GM19455 (cell line): ENCODE results near the gene NLRP5.
"Not testable (repeated sequence)": the region's sequence is repeated elsewhere in the genome, so short reads cannot be mapped to it uniquely, and the experiment has no call there.

Experiments used
- ATAC-seq: cut with Tn5 transposase; IDR thresholded peaks from one replicate; pipeline ENCODE4 v1.9.1; 2021; ENCODE audit not compliant: unreplicated experiment

The NLRP5 gene

DNA sequence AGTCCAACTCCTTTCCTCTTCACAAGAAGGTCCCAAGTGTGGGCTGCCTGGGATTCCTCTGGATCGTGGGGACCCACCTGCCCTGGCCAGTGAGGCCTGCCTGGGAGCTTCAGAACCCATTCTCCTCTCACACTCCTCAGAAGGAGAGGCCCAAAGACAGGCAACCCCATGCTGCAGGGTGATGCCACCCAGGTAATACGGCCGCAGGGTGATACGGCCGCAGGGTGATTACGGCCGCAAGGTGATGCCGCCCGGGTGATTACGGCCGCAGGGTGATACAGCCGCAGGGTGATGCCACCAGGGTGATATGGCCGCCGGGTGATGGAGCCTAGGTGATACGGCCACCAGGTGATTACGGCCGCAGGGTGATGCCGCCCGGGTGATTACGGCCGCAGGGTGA is 111.7 kb downstream of the NLRP5 start:
- ATAC-seq, result not testable (repeated sequence)

DNA sequence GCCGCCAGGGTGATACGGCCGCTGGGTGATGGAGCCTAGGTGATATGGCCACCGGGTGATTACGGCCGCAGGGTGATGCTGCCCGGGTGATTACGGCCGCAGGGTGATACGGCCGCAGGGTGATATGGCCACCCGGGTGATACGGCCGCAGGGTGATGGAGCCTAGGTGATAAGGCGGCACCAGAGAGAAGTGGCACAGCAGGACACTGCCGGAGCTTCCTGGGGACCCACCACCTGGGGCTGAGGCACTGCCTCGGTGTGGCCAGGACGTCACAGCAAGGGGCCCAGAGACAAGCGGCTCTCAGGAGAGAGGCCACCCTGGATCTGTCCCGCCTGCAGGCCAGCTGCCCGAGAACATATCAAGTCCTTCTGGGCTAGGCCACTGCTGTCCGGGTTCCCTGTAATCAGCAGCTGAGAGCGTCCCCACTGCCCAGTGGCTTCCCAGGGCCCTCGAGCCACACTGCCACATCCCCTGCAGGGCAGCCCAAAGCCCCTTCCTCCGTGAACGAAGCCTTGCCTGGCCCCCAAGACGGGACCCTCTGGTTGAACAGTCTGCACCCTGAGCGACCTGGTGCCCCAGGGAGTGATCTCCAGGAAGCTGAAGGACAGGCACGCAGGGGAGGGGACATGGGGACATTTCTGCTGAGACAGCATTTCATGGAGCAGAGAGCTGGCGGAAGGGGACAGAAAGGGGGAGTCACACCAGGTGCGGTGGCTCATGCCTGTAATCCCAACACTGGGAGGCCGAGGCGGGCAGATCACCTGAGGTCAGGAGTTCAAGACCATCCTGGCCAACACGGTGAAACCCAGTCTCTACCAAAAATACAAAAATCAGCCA is 112.4 kb downstream of the NLRP5 start:
- ATAC-seq, result no peak

DNA sequence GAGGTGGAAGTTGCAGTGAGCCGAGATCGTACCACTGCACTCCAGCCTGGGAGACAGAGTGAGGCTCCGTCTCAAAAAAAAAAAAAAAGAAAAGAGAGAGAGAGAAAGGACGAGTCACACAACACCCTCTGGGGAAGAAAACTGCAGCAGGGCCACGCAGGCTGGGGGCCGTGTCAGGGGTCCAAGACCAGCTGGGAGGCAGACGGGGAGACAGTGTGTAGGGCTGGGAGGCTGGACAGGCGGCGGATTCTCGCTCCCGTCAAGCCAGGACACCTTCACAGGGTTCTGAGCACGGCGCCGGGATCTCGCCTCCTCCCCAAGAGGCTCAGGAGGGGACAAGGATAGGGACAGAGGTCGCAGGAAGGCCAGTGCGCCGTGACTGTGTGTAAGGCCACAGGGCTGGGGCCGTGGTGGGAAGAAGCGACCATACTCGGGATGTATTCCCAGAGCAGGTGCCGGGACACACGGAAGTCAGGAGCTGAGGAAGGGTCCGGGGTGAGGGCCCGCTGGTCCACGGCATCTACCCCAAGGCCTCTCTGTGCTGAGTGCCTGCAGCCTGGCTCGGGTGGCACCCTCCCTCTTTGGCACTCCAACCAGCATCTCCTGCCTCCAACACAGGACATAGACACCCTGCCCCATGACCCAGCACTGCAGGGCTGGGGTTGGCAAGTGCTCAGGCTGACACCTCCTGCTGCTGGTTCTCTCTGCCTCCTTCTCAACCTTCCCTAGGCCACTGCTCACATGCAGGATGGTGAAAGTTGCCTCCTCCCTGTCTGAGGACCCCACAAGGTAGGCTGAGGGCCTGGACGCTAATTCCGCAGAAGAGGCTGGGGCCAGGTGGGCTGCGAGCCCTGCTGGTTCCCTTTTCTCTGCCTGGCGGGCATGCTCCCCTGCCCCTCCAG is 113.3 kb downstream of the NLRP5 start:
- no peak for ATAC-seq

DNA sequence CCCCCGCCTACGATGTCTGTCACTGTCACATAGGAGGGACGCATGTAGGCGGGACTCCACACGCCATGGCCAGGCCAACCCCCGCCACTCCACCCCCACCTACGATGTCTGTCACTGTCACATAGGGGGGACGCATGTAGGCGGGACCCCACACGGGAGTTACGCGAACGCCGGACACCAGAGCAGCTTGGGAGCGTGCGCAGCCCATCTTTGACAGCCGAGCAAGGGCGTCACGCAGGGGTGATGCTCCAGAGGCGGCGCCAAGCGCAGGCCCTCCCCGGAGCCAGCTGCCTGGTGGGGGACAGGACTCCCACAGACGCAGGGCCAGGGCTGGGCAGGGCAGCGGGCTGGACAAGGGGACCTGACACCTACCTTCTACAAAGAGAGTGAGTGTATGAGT is 114.5 kb downstream of the NLRP5 start:
- ATAC-seq, result no peak

DNA sequence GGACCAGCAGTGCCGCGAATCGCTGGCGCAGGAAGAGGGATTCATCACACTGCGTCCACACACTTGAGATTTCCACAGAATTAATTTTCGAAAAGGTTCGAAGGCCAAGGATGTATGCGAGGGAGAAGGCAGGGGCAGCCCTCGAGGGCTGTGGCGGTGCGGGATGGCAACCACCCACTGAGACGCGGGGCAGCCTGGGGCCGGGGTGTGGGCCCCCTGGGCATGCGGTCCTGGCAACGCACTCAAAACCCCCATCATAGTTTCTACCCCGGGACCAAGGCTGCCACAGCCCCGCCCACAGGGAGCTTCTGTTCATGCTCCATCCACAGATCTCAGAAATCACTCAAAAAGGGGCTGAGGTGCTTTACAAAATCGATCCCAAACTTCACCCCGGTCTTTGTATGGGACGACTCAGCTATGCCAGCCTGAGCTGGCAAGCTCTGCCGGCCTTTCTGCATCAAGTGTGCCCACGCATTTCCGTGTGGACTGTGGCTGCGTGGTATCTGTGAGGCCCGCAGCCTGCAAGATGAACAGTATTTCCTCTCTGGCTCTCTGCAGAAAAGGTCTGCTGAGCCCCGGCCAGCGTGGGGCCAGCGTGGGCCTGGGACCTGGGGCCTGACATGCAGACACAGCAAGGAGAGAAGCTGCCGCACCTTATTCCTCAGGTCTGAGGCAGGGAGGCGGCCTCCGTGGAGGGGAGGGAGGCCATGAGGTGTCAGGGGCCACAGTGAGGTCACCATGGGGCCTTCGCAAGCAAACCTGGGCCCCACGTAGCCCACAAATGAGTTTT is 115.4 kb downstream of the NLRP5 start:
- no peak for ATAC-seq

DNA sequence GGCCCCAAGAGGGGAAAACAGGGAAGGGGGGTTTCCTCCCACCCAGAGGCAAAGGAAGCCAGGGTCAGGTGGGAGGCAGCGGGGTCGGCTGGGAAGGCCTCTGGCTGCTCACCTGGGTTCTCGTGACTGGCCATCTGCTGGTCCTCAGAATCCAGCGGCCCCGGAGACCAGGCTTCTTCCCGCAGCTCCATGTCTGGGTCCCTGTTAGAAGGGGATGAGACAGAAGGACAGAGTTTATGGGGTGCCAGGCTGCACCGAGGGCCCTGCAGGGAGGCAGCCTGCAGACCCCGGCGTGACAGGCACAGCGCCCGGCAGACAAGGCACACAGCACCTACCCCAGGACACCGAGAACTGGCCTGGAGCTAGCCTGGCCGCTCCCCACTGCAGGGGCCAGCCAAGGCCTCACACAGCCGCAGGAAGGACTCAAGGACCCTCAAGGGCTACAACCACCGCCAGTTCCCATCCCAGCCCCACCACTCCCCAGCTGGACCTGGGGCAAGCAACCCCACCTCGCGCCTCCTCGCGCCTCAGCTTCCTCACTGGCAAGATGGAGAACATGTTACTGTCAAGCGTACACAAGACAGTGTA is 116.5 kb downstream of the NLRP5 start:
- ATAC-seq, result no peak

DNA sequence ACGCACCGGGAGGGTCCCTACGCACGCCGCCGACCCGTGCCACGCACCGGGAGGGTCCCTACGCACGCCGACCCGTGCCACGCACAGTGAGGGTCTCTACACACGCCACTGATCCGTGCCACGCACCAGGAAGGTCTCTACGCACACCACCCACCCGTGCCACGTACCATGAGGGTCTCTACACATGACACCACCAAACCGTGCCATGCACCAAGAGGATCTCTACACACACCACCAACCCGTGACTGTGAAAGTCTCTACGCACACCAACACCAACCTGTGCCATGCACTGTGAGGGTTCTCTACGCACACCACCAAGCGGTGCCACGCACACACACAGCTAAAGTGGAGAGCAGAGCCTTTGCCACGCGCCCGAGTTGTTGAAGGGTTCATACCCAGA is 117.8 kb downstream of the NLRP5 start:
- ATAC-seq, result no peak

DNA sequence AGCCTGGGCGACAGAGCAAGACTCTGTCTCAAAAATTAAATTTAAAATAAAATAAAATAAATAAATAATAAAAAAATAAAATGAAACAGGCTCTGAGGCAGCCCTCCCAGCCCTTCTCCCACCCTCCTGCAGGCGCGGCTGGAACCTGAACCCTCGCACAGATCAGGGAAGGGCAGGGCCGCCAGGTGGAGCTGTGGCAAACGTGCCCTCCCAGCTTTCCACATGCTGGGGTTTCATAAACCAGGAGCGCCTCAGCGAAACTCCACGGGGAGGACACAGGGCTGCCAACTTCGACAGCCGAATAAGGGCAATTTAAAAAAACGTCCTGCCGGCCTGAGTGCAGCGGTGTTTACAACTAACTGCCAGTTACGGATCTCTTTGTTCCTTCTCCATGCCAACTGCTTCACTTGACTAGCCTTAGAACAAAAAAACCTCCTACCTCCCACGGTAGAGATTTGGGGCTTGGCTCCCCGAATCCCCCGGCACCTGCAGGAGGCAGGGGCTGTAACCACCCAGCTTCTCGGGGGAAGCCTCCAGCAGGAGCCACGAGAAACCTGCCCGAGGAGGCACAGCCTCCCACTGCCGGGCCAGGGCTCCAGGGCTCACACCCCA is 118.6 kb downstream of the NLRP5 start:
- ATAC-seq, result no peak

DNA sequence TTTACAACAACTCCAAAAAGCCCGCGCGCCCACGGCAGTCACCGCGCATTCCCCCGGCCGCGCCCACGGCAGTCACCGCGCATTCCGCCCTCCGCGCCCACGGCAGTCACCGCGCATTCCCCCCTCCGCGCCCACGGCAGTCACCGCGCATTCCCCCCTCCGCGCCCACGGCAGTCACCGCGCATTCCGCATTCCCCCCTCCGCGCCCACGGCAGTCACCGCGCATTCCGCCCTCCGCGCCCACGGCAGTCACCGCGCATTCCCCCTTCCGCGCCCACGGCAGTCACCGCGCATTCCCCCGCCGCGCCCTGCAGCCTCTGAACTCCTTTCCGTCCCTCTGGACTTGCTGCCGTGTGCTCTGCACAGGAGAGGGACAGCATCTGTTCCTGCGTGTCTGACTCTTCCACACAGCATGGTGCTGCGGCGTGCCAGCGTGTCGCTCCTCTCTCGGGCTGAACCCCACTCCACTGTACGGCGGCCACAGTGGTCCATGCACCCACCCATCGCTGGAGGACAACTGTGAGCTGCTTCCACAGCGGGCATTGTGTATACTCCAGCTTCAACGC is 119.3 kb downstream of the NLRP5 start:
- not testable (repeated sequence) for ATAC-seq

DNA sequence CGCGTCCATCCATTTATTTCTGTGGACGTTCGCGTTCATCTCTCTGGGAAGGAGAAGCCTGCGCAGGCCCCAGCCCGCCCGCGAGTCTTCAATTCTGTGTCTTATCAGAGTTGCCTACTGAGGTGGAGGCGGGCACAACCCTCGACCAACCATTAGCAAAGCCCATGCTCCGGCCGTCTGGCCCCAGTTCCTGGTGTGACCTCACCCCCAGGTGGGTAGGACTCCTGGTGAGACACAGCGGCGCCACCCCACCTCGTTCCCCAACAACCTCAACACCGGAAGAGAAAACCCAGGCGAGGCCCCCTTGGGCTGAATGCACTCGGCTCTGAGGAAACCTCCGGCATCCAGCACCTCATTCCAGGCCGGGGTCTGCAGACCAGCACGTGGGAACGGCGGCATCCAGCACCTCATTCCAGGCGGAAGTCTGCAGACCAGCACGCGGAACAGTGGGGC is 119.8 kb downstream of the NLRP5 start:
- no peak for ATAC-seq

DNA sequence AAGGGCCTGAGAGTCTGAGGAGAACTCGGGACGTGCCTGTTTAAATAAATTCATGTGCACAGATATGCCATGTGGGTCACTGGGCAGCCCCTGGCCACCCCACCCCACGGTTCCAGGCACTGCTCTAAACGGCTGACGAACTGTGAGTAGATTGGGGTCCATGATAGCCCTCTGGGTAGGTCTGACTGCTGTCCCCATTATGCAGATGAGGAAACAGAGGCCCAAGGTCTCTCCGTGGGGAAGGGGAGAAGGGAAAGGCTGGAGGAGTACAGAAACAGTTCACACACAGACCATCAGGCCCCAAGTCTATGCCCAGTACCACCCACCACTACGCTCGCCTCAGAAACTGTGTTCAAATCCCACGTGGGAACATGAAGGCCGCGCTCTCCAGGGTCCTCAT is 120.4 kb downstream of the NLRP5 start:
- no peak for ATAC-seq

DNA sequence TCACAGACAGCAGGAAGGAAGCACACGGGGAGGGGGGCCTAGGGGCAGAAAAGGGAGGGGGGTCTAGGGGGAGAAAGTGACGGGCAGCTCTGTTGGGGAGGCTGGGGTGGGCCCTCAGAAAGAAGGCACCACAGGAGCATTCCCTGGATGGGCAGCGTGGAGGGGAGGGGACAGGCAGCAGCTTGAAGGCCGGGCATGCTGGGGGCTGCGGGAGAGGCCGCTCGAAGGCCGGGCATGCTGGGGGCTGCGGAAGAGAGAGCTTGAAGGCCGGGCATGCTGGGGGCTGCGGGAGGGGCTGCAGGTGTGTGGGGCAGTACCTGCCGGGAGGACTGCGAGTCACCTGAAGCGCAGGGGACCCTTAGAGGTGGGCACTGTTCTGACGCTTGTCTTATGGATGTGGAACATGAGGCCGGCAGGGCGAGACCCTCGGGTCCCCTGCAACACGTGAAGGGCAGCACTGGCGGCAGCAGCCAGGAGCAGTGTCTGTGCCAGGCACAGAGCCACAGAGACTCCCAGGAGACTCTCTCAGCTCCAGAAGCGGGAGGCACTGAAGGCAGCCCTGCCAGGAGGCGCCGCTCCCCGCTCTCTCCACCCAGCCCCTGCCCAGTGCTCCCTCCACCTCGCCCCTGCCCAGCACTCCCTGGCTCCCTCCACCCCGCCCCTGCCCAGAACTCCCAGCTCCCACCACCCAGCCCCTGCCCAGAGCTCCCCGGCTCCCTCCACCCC is 121.2 kb downstream of the NLRP5 start:
- no peak for ATAC-seq

DNA sequence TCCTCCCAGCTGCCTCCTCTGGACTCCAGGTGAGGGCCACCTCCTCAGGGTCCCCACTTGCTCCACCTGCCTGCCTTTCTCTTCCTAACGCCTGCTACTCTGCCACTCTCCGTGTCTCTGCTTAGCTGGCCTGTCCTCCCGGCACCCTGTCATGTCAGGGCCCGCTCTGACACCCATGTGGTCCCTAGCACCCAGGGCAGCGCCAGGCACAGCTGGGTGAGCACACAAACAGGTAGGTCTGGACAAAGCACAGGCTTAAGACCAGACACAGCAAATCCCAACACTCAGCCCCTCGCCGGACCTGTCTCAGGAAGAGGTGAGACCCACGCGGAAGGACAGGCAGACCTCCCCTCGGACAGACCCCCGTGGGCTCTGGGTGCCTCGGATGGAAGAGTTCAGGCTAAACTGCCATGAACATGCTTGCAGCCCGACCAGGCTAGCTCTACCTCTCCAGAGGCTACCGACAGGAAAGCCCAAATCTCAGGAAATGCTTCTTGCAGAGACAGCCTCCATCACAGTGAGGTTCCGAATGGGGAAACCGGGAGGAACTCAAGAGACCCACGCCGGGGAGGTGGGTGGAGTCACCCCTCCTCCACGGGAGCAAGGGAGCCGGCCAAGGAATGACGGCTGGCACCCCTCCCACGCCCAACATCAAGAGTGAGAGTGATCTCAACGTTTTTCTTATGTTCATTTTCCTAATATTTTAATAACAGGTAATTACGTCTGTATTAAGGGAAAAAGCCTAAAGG is 122.0 kb downstream of the NLRP5 start:
- no peak for ATAC-seq

DNA sequence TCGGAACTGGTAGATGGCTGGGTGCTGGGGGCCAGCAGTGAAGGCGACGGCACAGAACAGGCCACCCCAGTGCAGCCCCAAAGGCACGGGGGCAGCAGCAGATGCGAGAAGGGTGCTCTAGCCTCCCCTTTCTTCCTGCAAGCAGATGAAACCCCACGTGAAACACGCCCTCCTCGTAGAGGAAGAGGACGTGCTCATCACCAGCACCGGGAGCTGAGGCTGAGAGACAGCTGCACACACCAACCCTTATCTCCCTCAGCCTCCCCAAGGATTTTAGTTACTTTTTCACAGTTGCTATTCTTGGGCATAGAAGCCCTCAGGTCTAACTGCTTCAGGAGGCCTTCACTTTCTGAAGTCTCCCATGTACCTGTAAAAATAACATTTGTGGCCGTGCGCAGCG is 122.7 kb downstream of the NLRP5 start:
- no peak for ATAC-seq

DNA sequence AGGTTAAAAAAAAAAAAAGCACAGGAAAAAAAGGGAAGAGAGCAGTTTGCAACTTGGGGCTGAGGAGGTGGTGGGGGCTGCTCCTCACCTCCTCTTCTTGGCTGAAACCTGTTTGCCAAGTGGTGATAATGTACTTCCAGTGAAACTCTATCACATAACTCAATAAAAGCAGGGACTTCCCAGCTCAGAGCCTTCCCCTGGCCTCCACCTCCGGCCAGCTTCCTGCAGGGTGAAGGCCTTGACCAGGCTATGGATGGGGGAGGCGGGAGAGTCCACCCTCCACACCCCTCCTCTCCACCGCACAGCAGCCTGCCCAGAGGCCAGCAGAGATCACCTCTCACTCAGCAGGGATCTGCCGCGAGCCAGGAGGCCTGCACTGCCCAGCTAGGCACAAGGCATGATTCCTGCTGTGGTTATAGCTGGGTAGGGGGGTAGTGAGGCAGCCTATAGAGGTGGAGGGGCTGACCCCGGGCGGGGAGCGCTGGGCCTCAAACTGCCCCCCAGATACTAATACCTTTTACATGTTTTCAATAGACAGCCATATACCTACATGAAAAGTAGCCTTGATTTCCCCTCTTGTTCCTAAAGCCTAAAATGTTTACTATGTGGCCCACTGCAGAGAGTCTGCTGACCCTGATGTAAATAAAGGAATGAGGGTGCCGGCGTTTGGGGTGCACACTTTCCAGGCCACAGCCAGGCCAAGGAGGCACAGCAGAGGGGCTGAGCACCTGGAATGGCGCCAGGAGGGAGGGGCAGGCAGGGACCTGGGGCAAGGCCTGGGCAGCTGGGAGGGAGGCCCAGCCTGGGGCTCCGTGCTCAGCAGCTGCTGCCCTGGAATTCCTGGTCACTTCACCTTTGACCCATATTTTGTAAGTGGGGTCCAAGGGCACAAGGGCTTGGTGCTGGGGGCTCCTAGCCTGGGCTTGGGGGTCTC is 124.2 kb downstream of the NLRP5 start:
- ATAC-seq, result no peak
